HG03060 (cell line): ENCODE measurements around the gene GDAP2.

Experiments used
- ATAC-seq: cut with Tn5 transposase; IDR thresholded peaks from one replicate; pipeline ENCODE4 v1.9.1; 2021; ENCODE audit warnings: low read depth, moderate number of reproducible peaks; ENCODE audit not compliant: unreplicated experiment

The GDAP2 gene

GRCh38 chr1:117814856-117815797 lies 114.3 kb downstream of the GDAP2 start:
- no peak for ATAC-seq
